Large intestine (tissue), 3 donors: ENCODE results near the gene SKIDA1. TPM values are rescaled to one million over a fixed set of nuclear protein-coding genes. Genes with fewer than 3 reads are reported as not detected.
A peak's percentile ranks its signal among the peaks of the same experiment; 100 is the strongest.

Source experiments
- DNase-seq, 2 donors: peaks; one replicate each; pipeline versions ENCODE4 v3.0.0 to v3.0.0-alpha.2; 2013
- H3K27ac ChIP-seq: one replicate; pipeline ENCODE4 v1.5.1; 2013; ENCODE audit warnings: low read length
- H3K27me3 ChIP-seq: 2 replicates; pipeline ENCODE4 v1.6.1; 2013; ENCODE audit warnings: low read length; ENCODE audit not compliant: control insufficient read depth, insufficient read depth
- H3K36me3 ChIP-seq: 2 replicates; pipeline ENCODE4 v1.6.1; 2013; ENCODE audit warnings: low read length; ENCODE audit not compliant: control insufficient read depth, insufficient read depth
- H3K4me1 ChIP-seq: one replicate; pipeline ENCODE4 v1.6.1; 2013; ENCODE audit warnings: low read length; ENCODE audit not compliant: control insufficient read depth, insufficient read depth
- H3K4me3 ChIP-seq: one replicate; pipeline ENCODE4 v1.5.1; 2013; ENCODE audit warnings: low read length
- H3K9me3 ChIP-seq: one replicate; pipeline ENCODE4 v1.6.1; 2013; ENCODE audit warnings: mild to moderate bottlenecking, low read depth, low read length, moderate library complexity; ENCODE audit not compliant: control insufficient read depth
- WGBS: methylation state at CpG from one replicate; pipeline ENCODE4 v1.1.5; 2013; ENCODE audit warnings: low lambda C conversion rate; ENCODE audit not compliant: insufficient coverage; 5-methylcytosine and 5-hydroxymethylcytosine counted together
- polyA plus RNA-seq: library from polyadenylated mRNA; unstranded; fragments of 120-200 nt; gene quantifications from one replicate; pipeline ENCODE4 v1.2.1, GENCODE V29; 2013

The SKIDA1 gene
- polyA plus RNA-seq, 1 donor: 1.9 TPM

DNA sequence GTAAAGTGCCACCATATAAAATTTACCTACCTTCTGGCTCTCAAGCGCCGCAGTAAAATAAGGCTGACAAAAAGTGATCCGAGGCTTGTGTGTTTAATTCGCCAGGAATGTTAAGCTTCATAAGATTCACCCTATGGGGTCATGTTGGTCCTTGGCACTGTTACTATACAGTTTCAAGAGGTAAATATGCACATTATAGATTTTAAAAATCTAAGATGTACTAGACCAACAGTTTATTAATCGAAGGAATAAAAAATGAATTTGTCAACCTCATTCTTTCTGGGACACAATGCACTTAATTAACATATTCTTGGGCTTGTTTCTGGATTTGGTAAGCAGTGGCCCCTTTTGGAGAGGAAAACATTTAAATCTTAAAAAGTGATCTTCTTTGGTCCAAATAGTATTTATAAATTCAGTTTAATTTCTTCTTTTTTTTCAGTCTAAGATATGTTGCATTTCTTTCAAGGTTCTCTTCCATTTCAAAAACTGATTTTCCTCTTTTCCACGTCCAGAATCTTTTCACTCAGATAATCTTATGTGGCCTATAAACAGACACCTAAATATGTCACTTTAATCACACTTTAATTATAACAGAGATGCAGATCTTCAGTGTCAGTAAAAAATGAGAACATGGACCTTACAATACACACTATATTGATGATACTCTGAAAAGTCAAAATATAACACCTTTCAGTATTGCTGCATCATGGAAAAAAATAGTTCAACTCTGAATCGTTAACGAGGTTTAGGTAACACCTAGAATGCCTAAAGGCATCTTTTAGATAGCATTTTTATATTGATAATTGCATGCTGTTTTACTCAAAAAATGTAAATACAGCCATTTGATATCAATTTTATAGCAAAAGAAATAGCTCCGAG, 3.8 kb upstream of the SKIDA1 start:
- no peaks in the 10 kb centered on the region for H3K36me3 ChIP-seq
- no peak overlapping the region for H3K4me3 ChIP-seq
- DNase-seq: peak in 1 of 2 donors; percentile 48
- H3K4me1 ChIP-seq: peaks cover 8% of the 10 kb centered on the region
- no peaks in the 10 kb centered on the region for H3K27me3 ChIP-seq
- WGBS: 88% methylated on average over 4 of the region's 9 CpGs
- no peaks in the 10 kb centered on the region for H3K9me3 ChIP-seq
- H3K27ac ChIP-seq: no peak overlapping the region

DNA sequence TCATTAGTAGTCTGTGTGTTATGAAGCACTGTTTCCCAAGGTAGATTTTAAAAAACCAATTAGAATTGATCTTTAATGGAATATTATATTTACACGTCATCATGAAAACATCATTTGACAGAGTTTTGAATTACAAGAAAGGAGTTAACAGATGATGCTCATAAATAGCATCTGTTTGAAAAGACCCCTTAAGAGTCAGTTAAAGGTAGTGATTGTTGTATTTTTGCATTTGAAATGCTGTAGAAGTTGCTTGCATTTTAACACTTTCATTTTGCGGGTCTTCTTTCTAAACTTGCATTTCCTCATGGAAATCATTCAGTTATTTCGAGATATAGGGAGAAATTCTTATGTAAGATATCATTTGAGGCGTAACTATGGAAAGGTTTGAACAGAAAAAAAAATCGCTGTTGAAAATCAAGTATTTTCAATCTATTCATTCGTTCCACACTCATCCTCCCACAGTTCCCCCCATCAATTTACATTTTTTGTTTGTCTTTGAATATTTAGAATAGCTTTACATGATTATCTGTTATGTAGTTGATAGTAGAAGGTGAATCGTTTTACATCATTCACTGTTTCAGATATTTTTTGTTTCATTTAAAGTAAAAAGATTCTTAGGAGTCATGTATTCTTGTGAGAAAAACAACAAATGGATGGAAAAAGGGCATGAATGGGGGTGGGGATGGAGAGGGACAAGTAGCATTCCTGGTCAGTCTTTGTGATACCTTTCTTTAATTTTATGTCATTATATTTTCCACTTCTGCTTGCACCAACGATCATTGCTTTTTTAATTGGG, 3.0 kb upstream of the SKIDA1 start:
- peak in 1 of 2 donors; percentile 52 for DNase-seq
- Histone ChIP-seq H3K27me3 (no peaks in the 10 kb centered on the region), H3K4me3 (peak overlapping the region; percentile 83), H3K27ac (peak overlapping the region; percentile 99), H3K36me3 (no peaks in the 10 kb centered on the region), H3K9me3 (no peaks in the 10 kb centered on the region), H3K4me1 (peaks cover 11% of the 10 kb centered on the region)
- WGBS: 68% methylated on average over 5 of the region's 8 CpGs

DNA sequence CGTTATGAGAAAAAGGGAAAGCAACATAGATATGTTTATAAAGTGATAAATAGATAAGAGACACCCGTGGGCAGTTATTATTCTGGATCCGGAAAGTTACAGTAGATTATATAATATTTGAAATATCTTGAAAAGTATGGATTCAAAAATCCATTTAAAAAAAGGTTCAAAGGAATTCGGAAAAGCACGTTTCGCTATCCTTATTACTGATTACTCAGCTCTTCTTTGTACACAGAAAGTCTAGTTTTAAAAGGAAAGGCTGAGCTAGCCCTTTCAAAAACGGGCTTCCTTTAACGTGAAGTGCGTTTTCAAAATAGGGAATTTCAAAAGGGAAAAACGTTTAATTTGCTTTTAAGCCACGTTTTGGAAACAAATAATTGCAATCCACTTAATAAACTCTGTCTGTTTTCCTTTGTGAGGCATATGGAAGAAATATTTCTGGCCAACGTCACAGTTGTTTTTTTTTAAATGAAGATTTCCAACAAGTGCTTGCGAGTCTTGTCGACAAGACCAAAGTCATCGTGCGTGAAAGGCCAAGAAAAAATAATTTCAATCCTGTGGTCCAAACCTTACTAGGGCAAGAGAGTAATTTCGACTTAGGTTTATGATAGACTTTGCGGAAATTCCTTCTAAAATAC, 2.2 kb upstream of the SKIDA1 start:
- WGBS: 13% methylated on average over 9 of the region's 18 CpGs
- peak overlapping the region; percentile 83 for H3K4me3 ChIP-seq
- peaks cover 13% of the 10 kb centered on the region for H3K4me1 ChIP-seq
- no peaks in the 10 kb centered on the region for H3K36me3 ChIP-seq
- H3K27me3 ChIP-seq: no peaks in the 10 kb centered on the region
- peak in 1 of 2 donors; percentile 73 for DNase-seq
- no peaks in the 10 kb centered on the region for H3K9me3 ChIP-seq
- H3K27ac ChIP-seq: peak overlapping the region; percentile 99

DNA sequence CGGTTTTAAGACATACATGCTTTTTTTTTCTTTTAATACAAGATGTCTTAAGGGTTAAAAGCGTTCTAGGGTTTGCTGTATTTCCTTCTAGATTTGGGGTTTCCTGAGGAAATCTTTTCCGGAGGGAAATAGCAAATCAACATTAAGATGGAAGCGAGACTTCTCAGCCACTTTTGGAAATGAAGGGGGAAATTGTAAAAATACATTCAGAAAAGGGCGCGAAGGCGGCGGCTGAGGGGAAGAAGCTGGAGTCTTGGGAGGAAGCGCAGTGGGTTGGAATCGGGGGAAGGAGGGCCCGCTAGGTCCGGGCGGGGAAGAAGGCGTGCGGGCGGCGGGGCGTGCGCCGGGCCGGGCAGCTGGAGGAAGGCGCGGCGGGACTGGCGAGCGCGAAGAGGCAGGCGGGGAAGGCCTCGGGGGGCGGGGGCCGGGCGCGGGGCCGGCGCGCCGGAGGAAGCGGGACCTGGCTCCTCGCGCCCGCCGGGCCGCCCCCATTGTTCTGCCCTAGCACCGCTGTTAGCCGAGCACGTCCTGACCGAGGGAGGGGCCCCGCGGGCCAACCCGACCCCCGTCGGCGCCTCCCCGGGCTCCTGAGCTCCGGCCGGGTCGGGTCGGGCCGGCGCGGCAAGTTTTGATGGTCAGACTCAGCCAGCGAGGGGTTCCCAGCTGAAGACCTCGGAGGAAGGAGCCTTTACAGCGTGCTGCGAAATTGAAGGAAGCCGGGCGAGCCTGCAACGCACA, 1.5 kb upstream of the SKIDA1 start:
- Histone ChIP-seq H3K9me3 (no peaks in the 10 kb centered on the region), H3K4me3 (peak overlapping the region; percentile 83), H3K36me3 (no peaks in the 10 kb centered on the region), H3K4me1 (peaks cover 9% of the 10 kb centered on the region), H3K27ac (peak overlapping the region; percentile 99), H3K27me3 (no peaks in the 10 kb centered on the region)
- WGBS: 0% methylated on average over 7 of the region's 68 CpGs
- peak in 1 of 2 donors; percentile 80 for DNase-seq

DNA sequence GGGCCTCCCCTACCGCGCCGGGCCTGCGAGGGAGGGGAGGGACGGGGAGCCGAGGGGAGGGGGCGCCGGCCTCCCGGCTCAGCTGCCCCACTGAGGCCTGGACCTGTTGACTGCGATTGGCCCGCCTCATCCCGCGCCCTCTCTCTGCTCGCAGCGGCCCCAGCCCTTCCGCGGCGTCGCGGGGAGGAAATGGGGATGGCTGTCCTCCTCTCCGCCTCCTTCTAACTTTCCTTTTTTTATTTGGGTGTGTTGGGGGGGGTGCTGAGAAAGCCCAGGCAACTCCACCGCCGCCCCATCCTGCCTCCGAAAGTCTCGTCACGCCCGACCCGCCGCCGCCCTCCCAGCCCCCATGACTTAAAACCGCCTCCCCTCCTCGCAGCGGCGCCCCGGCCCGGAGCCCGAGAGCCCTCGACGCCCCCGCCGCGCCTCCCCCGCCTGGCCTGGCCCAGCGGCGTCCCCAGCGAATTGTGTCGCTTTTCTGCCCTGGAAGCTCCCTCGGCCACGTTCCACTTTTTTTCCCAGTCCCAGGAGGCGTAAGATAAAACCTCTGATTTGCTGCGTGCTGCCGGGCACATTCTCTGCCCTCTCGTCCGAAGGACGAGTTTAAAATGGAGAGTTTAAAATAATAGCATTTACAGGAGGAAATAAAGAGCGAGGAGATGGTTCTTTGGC, 842 bp upstream of the SKIDA1 start:
- Histone ChIP-seq H3K36me3 (no peaks in the 10 kb centered on the region), H3K9me3 (no peaks in the 10 kb centered on the region), H3K27ac (peak overlapping the region; percentile 99), H3K4me1 (peaks cover 9% of the 10 kb centered on the region), H3K4me3 (peak overlapping the region; percentile 83), H3K27me3 (no peaks in the 10 kb centered on the region)
- WGBS: no CpG with 5 or more reads among the region's 56 CpGs
- peak; percentile 67 to 86 for DNase-seq

DNA sequence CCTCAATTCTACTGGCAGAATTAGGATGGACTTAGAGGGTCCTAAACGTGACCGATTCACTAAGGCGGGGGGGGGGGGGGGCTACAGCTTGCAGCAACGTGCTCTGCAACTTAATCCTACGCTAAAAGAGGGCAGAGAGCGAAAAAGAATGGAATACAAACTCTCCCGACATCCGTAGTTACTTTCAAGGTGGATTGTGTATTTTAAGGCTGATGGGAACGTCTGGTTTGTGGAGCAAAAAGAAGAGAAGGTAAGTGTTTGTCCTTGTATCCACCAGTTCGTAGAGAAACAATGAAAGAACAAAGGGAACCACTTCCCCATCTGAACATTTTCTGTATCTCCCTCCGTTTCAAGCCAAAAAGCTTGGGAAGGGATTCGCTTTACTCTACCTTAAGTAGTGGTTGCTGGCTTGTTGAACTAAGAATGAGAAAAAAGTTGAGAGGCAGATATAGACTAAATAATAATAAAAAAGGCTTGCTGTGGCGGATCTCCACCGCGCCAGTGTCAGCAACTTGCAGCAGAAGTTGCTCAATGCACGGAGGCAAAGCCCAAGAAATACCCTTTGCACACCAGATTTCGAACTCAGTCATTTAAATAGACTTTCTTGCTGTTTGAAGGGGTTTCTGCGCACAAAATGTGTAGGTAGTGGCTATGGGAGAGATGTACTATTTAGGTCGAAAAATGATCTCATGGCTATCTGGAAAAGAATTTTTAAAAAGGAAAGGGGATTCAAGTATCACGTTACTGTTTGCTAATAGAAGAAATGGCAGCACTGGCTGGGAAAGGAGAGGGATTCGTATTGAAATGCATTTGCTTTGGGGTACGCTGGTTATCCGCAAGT, 736 bp downstream of the SKIDA1 start:
- Histone ChIP-seq H3K9me3 (no peaks in the 10 kb centered on the region), H3K4me3 (peak overlapping the region; percentile 83), H3K4me1 (peaks cover 11% of the 10 kb centered on the region), H3K27me3 (no peaks in the 10 kb centered on the region), H3K27ac (peak overlapping the region; percentile 99), H3K36me3 (no peaks in the 10 kb centered on the region)
- WGBS: 10% methylated on average over 3 of the region's 23 CpGs
- DNase-seq: peak in 1 of 2 donors; percentile 80

DNA sequence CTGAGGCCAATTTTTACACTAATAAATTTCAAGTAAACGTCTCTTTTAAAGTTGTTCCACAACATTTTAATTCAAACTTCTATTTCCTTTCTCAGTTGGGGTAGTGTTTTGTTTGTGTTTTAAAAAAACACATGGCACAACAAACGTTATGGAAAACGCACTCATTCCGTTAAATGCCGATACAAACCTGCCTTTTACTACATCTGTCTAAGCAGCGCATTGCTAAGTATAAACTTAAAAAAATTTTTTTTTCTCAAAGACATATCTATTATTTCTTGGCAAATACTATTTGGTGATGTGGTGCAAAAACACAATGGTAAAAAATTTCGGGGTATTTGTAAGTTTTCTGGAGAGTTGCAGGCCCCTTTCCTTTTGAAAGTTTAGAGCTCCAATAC, 1.4 kb downstream of the SKIDA1 start:
- Histone ChIP-seq H3K4me3 (peak overlapping the region; percentile 83), H3K4me1 (peaks cover 17% of the 10 kb centered on the region), H3K36me3 (no peaks in the 10 kb centered on the region), H3K27me3 (no peaks in the 10 kb centered on the region), H3K27ac (peak overlapping the region; percentile 99), H3K9me3 (no peaks in the 10 kb centered on the region)
- 67% methylated on average over 1 of the region's 7 CpGs for WGBS
- DNase-seq: peak in 1 of 2 donors; percentile 26

DNA sequence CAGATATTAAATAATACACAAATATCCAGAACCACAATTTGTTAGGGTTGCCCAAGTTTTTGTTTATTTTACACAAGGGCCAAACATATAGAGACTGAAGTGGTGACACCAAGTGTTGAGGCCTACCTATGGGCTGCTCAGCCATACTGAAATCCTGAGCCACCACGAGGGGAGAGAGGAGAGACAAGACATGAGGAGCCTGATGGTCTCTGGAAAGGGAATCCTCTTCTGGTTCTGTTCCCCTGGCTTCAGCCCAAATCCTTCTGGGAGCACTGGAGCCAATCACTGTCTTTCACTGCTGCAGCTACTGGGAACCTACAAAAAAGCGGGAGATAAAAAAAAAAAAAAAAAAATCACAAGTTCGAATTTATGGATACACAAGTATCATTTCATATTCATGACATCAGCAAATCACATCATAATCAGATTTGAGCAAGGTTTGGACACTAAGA, 1.9 kb downstream of the SKIDA1 start:
- peak overlapping the region; percentile 99 for H3K27ac ChIP-seq
- no peak overlapping the region for H3K4me3 ChIP-seq
- H3K27me3 ChIP-seq: no peaks in the 10 kb centered on the region
- no CpG with 5 or more reads among the region's 3 CpGs for WGBS
- H3K4me1 ChIP-seq: peaks cover 18% of the 10 kb centered on the region
- DNase-seq: peak in 1 of 2 donors; percentile 71
- no peaks in the 10 kb centered on the region for H3K36me3 ChIP-seq
- H3K9me3 ChIP-seq: no peaks in the 10 kb centered on the region
